SW480 (cell line): ENCODE measurements around the gene ERBB3.
"Not testable (repeated sequence)": the region's sequence is repeated elsewhere in the genome, so short reads cannot be mapped to it uniquely, and the experiment has no call there.

Experiments used
- DNase-seq: peaks from one replicate; pipeline ENCODE4 v3.0.0-alpha.2; 2016; ENCODE audit warnings: low spot score

The ERBB3 gene

GRCh38 chr12:56079723-56080555 is at the start of gene ERBB3:
Gene ERBB3, plus strand, starts transcription at chr12:56080165. Its CDS starts 136 bp downstream, at chr12:56080301.
- DNase-seq, result peak; percentile 89

- DNase-seq, result no peak
Observed at GRCh38 chr12:56031987-56032386, 48.0 kb upstream of the ERBB3 start.

DNA sequence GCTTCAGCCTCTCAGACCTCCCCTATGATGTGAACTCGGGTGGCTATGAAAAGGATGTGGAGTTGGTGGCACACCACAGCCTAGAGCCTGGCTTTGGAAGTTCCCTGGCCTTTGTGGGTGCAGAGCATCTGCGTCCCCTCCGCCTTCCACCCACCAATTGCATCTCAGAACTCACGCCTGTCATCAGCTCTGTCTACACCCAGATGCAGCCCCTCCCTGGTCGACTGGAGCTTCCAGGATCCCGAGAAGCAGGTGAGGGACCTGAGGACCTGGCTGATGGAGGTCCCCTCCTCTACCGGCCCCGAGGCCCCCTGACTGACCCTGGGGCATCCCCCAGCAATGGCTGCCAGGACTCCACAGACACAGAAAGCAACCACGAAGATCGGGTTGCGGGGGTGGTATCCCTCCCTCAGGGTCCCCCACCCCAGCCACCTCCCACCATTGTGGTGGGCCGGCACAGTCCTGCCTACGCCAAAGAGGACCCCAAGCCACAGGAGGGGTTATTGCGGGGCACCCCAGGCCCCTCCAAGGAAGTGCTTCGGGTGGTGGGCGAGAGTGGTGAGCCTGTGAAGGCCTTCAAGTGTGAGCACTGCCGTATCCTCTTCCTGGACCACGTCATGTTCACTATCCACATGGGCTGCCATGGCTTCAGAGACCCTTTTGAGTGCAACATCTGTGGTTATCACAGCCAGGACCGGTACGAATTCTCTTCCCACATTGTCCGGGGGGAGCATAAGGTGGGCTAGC is 45.2 kb upstream of the ERBB3 start:
- no peak for DNase-seq

DNA sequence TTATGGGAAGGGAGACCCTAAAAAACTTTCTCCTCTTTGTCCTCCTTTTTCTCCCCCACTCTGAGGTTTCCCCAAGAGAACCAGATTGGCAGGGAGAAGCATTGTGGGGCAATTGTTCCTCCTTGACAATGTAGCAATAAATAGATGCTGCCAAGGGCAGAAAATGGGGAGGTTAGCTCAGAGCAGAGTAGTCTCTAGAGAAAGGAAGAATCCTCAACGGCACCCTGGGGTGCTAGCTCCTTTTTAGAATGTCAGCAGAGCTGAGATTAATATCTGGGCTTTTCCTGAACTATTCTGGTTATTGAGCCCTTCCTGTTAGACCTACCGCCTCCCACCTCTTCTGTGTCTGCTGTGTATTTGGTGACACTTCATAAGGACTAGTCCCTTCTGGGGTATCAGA is 42.8 kb upstream of the ERBB3 start:
- DNase-seq, result no peak

- no peak for DNase-seq
Observed at GRCh38 chr12:56038022-56038655, 41.8 kb upstream of the ERBB3 start.

DNA sequence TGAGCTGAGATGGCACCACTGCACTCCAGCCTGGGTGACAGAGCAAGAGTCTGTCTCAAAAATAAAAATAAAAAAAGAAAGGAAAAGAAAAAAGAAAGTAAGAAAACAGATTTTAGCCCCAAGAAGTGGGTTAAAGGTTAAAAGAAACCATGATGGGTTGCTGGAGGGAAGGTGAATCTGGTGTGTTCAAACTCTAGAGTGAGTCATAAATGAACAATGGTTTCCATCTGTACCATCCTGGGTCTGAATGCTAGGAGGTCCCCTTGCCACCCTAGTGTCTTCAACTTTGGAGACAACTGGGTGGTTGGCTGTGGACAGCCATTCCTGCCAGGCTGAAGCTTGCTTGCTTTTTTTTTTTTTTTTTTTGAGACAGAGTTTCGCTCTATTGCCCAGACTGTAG is 39.8 kb upstream of the ERBB3 start:
- DNase-seq, result no peak

GRCh38 chr12:56040963-56041551 is 38.9 kb upstream of the ERBB3 start:
- DNase-seq, result no peak

GRCh38 chr12:56041552-56042429 is 38.2 kb upstream of the ERBB3 start, which contains the start of gene RPS26:
Gene RPS26, plus strand, starts transcription at chr12:56041918. Its CDS starts 249 bp downstream, at chr12:56042167.
- DNase-seq, result peak; percentile 99

DNA sequence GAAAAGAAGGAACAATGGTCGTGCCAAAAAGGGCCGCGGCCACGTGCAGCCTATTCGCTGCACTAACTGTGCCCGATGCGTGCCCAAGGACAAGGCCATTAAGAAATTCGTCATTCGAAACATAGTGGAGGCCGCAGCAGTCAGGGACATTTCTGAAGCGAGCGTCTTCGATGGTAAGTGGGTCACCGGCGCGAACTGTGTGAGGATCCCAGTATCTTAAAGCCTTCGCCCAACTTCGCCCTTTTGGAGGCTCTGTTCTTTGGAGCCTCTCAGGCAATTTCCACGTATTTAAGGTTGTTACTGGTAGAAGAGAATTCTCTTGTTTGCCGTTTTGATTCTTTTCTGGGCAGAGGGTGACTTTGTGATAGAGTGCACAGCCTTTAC is 37.5 kb upstream of the ERBB3 start:
- not testable (repeated sequence) for DNase-seq

- no peak for DNase-seq
Observed at GRCh38 chr12:56042843-56043242, 37.1 kb upstream of the ERBB3 start.

GRCh38 chr12:56046027-56046780 is 33.8 kb upstream of the ERBB3 start:
- no peak for DNase-seq

GRCh38 chr12:56053407-56053893 is 26.5 kb upstream of the ERBB3 start:
- DNase-seq, result no peak

- DNase-seq, result not testable (repeated sequence)
Observed at GRCh38 chr12:56059964-56060363, 20.0 kb upstream of the ERBB3 start.

DNA sequence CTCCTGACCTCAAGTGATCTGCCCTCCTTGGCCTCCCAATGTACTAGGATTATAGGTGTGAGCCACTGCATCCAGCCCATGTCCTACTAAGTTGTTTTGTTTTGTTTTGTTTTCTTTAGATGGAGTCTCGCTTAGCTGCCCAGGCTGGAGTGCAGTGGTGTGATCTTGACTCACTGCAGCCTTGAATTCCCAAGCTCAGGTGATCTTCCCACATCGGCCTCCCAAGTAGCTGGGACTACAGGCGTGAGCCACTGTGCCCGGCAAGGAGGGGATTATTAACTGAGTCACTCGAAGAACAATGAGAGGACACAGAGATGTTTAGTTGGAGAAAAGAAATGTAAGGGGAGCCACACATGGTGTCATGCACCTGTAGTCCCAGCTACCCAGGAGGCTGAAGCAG is 18.0 kb upstream of the ERBB3 start:
- no peak for DNase-seq

DNA sequence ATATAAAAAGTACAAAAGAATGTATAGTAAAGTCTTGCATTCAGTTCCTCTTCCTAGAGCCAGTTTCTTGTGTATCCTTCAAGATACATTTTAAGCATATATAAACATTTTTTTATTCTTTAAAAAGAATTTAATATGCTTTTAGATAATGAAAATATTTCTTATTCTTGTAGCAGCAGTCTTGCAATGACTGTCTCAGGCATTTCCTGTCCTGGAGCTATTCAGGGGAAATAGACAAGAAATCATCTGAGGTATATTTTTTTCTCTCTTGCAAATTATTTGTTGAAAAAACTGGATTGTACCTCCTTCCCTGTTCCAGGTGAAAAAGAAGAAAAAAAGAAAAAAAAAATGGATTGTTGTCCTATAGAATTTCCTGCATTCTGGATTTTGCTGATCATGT is 17.0 kb upstream of the ERBB3 start:
- DNase-seq, result no peak

DNA sequence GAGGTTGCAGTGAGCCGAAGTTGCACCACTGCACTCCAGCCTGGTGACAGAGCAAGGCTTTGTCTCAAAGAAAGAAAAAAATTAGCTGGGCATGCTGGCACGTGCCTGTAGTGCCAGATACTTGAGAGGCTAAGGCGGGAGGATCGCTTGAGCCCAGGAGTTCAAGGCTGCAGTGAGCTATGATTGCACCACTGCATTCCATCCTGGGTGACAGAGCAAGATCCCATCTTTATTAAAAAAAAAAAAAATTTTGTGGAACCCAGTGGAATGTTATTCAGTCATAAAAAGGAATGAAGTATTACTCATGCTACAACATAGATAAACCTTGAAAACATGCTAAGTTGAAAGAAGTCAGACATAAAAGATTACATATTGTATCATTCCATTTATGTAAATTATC is 8.3 kb upstream of the ERBB3 start:
- no peak for DNase-seq

DNA sequence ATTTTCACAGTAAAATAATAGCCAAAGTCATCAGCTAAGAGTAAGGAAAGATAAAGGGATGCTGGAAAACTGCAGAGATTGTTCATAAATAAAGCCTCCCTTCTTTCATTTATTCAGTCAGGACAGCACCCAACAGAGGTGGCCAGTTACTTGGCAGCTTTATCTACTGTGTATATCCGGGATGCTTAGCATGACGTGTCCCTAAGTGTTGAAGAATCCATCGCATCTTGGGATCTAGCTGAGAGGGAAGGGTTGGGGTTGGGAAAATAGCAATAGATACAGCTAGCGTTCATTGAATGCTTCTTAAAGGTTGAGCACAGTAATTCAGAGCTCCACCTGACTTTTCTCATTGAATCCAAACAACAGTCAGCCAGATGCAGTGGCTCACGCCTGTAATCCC is 5.6 kb upstream of the ERBB3 start:
- no peak for DNase-seq

DNA sequence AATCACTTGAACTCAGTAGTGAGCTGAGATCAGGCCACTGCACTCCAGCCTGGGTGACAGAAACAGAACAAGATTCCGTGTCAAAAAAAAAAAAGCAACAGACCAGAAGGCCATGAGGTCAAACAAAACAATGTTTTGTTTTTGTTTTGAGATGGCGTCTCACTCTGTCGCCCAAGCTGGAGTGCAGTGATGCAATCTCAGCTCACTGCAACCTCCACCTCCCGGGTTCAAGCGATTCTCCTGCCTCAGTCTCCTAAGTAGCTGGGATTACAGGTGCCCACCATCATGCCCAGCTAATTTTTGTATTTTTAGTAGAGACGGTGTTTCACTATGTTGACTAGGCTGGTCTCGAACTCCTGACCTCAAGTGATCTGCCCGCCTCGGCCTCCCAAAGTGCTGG is 2.0 kb upstream of the ERBB3 start:
- DNase-seq, result not testable (repeated sequence)

DNA sequence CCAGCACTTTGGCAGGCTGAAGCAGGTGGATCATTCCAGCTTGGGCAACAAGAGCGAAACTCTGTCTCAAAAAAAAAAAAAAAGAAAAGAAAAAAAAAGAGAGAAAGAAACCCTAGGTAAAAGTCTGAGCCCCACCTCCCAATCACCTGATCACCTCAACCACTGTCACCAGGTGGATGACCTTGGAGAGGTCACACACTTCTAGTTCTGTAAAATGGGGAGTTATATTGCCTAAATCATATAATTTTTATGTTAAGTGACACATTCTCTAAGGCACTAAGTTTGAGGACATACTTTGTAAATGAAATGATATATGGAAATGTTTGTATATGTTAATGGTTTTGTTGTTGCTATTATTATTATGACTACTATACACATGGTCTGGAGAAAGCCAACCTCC is 1.5 kb upstream of the ERBB3 start:
- DNase-seq, result no peak

GRCh38 chr12:56078931-56079722 is 838 bp upstream of the ERBB3 start:
- DNase-seq, result peak; percentile 89
